ENCODE measurements around the gene MVD. TPM values are rescaled to one million over a fixed set of nuclear protein-coding genes. Genes with fewer than 3 reads are reported as not detected.

The MVD gene
- total and polyA plus RNA-seq, 2 of the 13 experiments (the other 11 are each of a cell fraction or from before 2014, with no cell fraction given) = 28.1 to 187 TPM

GRCh38 chr16:88649924-88650748, 12.8 kb downstream of the MVD start (continued):
- TF ChIP-seq PATZ1 (CRISPR knock-in tag; IDR thresholded peaks at IDR 0.05) = peak; percentile 78
- 0 out of 2 replicates have a peak, but pooled peaks have one; percentile 59 for TF ChIP-seq ZNF782 (CRISPR knock-in tag; IDR thresholded peaks at IDR 0.05; ENCODE audit: borderline replicate concordance)
- TF ChIP-seq HBP1 (CRISPR knock-in tag; IDR thresholded peaks at IDR 0.05; ENCODE audit: low read depth) = peak; percentile 40; the same call in 1 of the 2 replicates
- no peak for TF ChIP-seq ZNF326 (CRISPR knock-in tag; IDR thresholded peaks at IDR 0.05; ENCODE audit: borderline replicate concordance)
- TF ChIP-seq SP5 (CRISPR knock-in tag; IDR thresholded peaks at IDR 0.05; ENCODE audit: borderline replicate concordance, low read depth) = peak; percentile 15; the same call in 1 of the 2 replicates
- TF ChIP-seq MATR3 (CRISPR knock-in tag; IDR thresholded peaks at IDR 0.05) = no peak
- peak; percentile 67 for TF ChIP-seq SAP130 (CRISPR knock-in tag; IDR thresholded peaks at IDR 0.05; ENCODE audit: low read depth)
- peak; percentile 73 for TF ChIP-seq TAF15 (IDR thresholded peaks at IDR 0.05; ENCODE audit: low read depth, low read length, poor library complexity, severe bottlenecking)
- TF ChIP-seq, protein P1, sequence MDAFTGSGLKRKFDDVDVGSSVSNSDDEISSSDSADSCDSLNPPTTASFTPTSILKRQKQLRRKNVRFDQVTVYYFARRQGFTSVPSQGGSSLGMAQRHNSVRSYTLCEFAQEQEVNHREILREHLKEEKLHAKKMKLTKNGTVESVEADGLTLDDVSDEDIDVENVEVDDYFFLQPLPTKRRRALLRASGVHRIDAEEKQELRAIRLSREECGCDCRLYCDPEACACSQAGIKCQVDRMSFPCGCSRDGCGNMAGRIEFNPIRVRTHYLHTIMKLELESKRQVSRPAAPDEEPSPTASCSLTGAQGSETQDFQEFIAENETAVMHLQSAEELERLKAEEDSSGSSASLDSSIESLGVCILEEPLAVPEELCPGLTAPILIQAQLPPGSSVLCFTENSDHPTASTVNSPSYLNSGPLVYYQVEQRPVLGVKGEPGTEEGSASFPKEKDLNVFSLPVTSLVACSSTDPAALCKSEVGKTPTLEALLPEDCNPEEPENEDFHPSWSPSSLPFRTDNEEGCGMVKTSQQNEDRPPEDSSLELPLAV (CRISPR knock-in tag; conservative IDR thresholded peaks at IDR 0.05; ENCODE audit: low read depth) = peak; percentile 60; the same call in 1 of the 2 replicates
- peak; percentile 40; the same call in 1 of the 2 replicates for TF ChIP-seq RBFOX2 (IDR thresholded peaks at IDR 0.05; ENCODE audit: low read depth, low read length)
- peak; percentile 45; the same call in 1 of the 2 replicates for TF ChIP-seq ELF3 (CRISPR knock-in tag; IDR thresholded peaks at IDR 0.05)
- TF ChIP-seq MIER2 (CRISPR knock-in tag; IDR thresholded peaks at IDR 0.05) = no peak
- no peak for TF ChIP-seq NFIC (IDR thresholded peaks at IDR 0.05; ENCODE audit: low read length)
- TF ChIP-seq ZNF780A (CRISPR knock-in tag; IDR thresholded peaks at IDR 0.05) = peak; percentile 69; the same call in 1 of the 2 replicates
- peak; percentile 60; the same call in 1 of the 2 replicates for TF ChIP-seq SP4 (CRISPR knock-in tag; IDR thresholded peaks at IDR 0.05)
- peak; percentile 47; the same call in 1 of the 2 replicates for TF ChIP-seq ZFP91 (CRISPR knock-in tag; IDR thresholded peaks at IDR 0.05; ENCODE audit: borderline replicate concordance)
- 0 out of 2 replicates have a peak, but pooled peaks have one; percentile 40 for TF ChIP-seq EEA1 (CRISPR knock-in tag; IDR thresholded peaks at IDR 0.05; ENCODE audit: borderline replicate concordance)
- peak; percentile 26; the same call in 1 of the 2 replicates for TF ChIP-seq ZBTB38 (CRISPR knock-in tag; IDR thresholded peaks at IDR 0.05)
- peak; percentile 21; the same call in 1 of the 2 replicates for TF ChIP-seq ONECUT2 (CRISPR knock-in tag; IDR thresholded peaks at IDR 0.05)
- peak; percentile 55; the same call in 1 of the 2 replicates for TF ChIP-seq POLR2AphosphoS5 (IDR thresholded peaks at IDR 0.05; ENCODE audit: low read depth, low read length)
- no peak for TF ChIP-seq JUN (CRISPR knock-in tag; IDR thresholded peaks at IDR 0.05)
- TF ChIP-seq AKAP8 (CRISPR knock-in tag; IDR thresholded peaks at IDR 0.05) = peak; percentile 82; the same call in 1 of the 2 replicates
- peak; percentile 61 for TF ChIP-seq HNRNPLL (IDR thresholded peaks at IDR 0.05; ENCODE audit: low read depth, low read length, poor library complexity, severe bottlenecking)

All from HepG2 (cell line).